Stomach (tissue), 4 donors: ENCODE measurements around the gene EDN1.

ENCODE experiments used
- CTCF ChIP-seq, 7 experiments: fragments of 450-650 bp in 4 of 7; fragments of 200-600 bp in 3 of 7; sonication (generic) in 3 of 7; IDR thresholded peaks; one replicate each; pipeline ENCODE4 v1.5.1; 2016 to 2019; ENCODE audit warnings: antibody characterized with exemption in 7 of 7, control low read depth in 2 of 7, mild to moderate bottlenecking in 1 of 7
- EP300 ChIP-seq: sonication (generic); formaldehyde crosslinking; IDR thresholded peaks from one replicate; pipeline ENCODE4 v1.6.1; 2017; ENCODE audit warnings: antibody characterized with exemption
- POLR2A ChIP-seq, 4 donors: fragments of 450-650 bp; IDR thresholded peaks; one replicate each; pipeline ENCODE4 v1.6.1; 2016; ENCODE audit warnings: antibody characterized with exemption in 4 of 4, control low read depth in 2 of 4, mild to moderate bottlenecking in 1 of 4, moderate library complexity in 1 of 4
- POLR2AphosphoS5 ChIP-seq, 3 donors: sonication (generic); formaldehyde crosslinking; IDR thresholded peaks; one replicate each; pipeline ENCODE4 v1.6.1; 2016; ENCODE audit warnings: antibody characterized with exemption in 3 of 3

GRCh38 chr6:12261502-12261901, 28.7 kb upstream of the EDN1 start:
- no peak for TF ChIP-seq CTCF (IDR thresholded peaks at IDR 0.05)
- no peak for TF ChIP-seq POLR2A (IDR thresholded peaks at IDR 0.05)
- no peak for TF ChIP-seq POLR2AphosphoS5 (IDR thresholded peaks at IDR 0.05)
- TF ChIP-seq EP300 = no peak
